Measurements from ENCODE around the gene MLH3.
"Not testable (repeated sequence)": the region's sequence is repeated elsewhere in the genome, so short reads cannot be mapped to it uniquely, and the experiment has no call there.

The MLH3 gene

DNA sequence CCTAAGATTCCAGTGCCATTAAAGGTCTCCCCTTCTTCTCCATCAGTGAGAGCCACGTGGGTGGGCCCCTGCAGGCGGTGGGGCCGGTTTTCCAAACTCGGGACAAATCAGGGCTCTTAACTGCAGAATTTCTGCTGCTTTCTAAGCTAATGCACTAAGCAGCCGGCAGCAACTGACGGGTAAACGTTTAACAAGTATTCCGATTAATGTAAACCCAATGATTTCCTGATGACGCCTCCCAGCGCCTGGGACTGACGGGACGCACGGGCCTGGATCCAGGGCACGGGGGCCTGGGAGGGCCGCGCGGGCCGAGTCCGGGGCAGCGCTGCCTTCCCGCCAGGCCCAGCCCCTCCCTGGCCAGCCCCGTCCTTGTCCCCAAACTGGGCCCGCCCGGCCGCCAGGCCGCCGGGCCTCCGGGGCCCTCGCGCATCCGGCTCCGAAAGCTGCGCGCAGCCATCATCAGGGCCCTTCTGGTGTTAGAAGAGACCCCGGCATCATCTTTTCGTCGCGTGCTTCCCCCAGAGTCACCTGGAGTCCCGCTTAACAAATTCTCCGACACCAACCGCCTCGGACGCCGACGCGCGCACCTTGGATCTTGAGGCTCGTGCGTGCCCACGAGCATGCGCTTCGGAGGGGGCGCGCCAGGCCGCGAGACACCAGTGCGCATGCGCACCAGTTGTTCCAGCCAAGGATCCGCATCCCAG lies at the start of gene MLH3:
MLH3 (minus strand) TSS at position 616 of the 704 bp plus-strand sequence. CDS start 1,812 bp downstream, outside the sequence.
- FAIRE-seq (no peak), DNase-seq (ENCODE audit: low spot score) (peak; percentile 64)

DNA sequence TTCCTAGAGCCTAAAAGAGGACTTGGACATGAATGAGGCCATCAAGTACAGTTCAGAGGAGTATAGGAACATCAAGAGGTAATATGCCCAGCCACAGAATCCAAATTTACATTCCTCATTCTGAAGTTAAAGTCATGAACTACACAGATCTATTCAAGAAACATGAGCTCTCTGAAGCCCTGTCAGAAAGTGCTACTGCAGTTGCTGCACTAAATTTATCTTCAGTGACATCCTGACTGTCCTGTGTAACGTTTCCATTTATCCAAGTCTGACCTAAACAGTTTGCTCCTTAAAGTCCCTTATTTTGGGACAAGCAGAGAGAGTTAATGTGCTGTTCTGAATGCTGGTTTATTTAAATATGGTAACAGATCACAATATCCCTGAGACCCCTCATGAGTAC lies 47.4 kb upstream of the MLH3 start:
- DNase-seq (ENCODE audit: low spot score) (no peak), FAIRE-seq (no peak)

DNA sequence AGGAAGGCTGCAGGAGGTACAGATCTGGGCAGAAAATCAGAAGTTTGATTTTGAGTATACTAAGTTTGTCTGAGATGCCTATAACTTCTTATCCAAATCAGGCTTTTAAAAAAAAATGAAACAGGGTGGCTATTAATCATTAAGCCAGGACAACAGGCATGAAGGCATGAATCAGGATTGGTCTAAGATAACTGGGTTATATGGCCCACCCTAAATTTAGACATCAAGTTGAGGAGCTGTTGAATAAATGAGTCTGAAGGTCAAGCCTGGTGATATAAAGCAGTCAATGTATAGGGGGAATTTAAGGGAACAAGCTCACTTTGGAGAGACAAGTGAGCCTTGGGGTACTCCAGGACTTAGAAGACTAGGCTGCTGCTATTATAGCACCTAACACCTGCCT lies 46.9 kb upstream of the MLH3 start:
- FAIRE-seq (no peak), DNase-seq (ENCODE audit: low spot score) (no peak)

DNA sequence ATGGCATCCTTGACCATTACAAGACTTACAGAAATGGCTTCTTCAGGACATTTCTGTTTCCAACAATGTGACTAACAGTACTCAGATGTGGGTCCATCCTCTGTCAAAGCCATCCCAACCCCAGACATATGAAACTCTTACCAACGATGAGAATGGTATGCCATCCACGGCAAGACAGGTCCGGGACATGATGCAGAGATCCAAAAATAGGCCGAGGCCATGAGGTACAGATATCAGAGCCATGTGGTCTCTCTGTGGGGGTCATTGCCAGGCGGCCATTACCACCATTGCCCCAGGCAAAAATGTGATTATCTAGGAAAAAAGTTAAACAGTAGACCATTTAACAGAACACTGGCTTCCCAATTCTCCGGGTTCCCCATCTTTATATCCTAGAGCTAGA lies 45.7 kb upstream of the MLH3 start:
- FAIRE-seq (no peak), DNase-seq (ENCODE audit: low spot score) (no peak)

DNA sequence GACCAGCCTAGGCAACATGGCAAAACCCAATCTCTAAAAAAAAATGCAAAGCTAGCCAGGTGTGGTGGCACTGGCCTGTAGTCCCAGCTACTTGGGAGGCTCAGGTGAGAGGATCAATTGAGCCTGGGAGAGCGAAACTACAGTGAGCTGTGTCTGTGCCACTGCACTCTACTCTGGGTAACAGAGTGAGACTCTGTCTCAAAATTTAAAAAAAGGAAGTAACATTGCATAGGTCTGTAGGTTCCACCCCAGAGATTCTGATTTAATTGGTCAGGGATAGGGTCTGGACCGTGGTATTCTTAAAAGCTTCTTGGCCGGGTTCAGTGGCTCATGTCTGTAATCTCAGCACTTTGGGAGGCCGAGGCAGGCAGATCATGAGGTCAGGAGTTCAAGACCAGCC lies 44.4 kb upstream of the MLH3 start:
- FAIRE-seq (no peak), DNase-seq (ENCODE audit: low spot score) (no peak)

DNA sequence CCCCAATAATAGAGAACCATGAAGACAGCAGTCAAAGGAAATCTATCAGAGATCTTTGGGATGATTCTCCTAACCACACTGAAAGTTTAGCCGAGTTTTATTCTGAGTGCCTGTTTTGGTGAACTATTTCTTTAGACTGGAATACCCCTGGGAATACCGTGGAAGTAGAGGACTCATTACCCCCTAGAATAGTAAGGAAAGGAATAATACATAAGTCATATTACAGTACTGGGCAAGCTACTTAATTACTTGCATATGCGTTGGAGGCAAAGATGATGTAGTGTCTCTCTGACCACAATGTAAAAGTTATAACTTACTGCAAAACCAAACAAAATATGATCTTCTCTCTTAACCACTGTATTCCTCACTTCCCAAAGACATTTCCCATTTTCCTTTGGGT lies 43.6 kb upstream of the MLH3 start:
- no peak for DNase-seq (ENCODE audit: low spot score)
- FAIRE-seq = no peak

DNA sequence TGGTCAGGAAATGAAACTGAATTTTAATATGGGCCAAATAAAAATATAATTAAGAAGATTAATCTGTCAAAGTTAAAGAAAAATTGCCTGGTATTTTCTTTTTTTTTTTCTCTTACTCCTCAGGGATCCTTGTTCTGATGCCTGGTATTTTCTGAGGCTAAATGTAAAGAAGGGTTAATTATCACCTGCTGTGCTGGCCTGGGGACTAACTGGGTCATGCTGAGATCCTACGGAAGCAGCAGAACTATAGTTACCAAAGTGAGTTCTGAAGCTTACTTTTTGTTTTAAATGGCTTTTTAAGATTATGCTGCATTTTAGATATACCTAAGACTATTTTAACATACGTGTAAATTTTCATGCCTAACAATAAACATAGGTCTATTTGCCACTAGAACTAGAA lies 41.4 kb upstream of the MLH3 start:
- DNase-seq (ENCODE audit: low spot score) = no peak
- no peak for FAIRE-seq

DNA sequence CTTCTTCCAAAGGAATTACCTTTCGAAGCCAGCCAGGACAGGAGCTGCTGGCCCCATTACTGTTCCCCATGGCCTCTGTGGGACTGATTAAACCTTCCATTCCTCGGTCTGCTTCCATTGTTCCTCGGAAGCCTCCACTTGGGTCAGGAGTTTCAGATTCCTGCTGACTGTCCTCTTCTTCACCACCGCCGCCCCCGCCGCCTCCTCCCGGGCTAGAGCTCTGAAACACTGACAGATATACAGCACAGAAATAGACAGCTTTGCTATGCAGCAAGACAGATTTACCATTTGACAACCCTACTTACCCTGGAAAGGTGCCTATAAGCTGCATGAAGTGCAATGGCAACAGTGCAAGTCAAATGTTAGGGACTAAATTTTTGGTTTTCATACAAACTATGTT lies 40.0 kb upstream of the MLH3 start:
- no peak for DNase-seq (ENCODE audit: low spot score)
- FAIRE-seq = no peak

DNA sequence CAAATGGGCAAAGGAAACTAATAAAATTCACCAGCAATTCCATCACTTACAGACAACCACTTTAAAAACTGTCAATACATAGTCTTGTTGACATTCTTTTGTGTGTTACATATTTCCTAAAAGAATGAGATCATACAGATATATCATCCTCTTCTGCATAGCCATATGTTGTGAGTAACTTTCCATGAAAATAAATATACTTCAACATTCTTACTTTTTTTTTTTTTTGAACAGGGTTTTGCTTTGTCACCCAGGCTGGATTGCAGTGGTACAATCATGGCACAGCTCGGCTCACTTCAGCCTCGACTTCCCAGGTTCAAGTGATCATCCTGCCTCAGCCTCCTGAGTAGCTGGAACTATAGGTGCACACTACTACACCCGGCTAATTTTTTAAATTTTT lies 39.1 kb upstream of the MLH3 start:
- DNase-seq (ENCODE audit: low spot score) (no peak), FAIRE-seq (no peak)

DNA sequence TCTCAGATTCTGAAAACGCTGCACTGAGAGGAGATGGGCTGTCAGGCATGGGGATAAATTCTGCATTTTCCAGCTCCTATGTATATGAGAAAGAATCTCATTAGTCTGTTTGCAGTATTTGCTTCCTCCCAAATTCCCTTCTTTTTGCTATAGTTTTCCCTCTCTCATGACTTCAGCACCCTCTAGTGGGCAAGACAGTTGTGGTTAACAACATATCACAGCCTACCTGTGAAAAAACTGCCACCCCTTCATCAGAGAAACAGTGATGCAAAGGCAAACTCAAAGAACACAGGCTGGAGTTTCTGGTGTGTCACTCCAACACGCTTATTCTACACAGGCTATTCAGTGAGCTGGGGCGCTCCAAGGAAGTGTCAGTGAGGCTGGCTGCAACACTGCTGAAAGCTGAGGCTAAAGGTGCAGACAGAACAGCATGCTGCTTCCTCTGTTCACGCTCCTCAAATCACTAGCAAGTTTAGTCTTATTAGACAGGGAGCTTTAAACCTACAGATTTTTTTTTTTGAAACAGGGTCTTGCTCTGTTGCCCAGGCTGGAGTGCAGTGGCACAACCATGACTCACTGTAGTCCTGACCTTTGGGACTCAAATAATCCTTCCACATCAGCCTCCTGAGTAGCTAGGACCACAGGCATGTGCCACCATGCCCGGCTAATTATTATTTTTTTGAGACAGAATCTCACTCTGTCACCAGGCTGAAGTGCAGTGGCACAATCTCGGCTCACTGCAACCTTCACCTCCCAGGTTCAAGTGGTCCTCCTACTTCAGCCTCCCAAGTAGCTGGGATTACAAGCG lies 37.5 kb upstream of the MLH3 start:
- no peak for FAIRE-seq
- DNase-seq (ENCODE audit: low spot score) = peak; percentile 6

DNA sequence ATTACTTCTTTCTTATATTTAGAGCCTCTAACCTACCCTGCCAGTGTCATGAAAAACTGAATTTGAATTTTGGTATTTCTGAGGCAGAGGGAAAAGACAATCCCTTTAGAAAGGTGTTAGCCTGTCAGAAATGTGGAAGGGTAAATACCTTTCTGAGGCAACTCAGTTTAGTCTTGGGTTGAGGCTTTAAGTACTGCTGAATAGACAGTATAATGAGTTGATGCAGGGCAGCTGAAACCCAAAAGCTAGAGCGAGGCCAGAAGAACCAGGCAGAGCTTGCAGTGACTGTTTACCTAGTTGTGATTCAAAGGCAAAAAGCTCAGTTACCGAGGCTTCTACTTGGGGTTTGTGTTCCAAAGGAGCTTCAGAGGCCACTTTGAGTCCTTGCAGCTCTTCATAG lies 36.9 kb upstream of the MLH3 start:
- DNase-seq (ENCODE audit: low spot score) = no peak
- no peak for FAIRE-seq

DNA sequence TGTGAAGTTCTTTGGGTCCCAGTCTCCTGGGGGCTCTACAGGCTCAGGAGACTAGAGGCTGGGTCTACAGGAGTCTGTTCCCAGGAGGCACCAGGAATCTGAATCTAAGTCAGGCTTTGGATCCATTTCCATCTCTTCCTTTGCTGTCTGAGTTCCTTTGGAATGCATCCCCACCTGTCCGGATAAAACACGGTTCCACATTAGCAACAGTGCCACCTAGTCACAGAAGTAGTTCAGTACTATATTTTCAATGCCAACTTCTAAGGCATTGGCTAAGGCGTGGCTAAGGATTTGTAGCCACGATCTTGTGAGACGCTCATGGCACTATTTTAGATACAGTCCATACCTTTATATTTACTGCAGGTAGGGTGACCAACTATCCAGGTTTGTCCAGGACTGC lies 33.2 kb upstream of the MLH3 start:
- DNase-seq (ENCODE audit: low spot score) = no peak
- no peak for FAIRE-seq

DNA sequence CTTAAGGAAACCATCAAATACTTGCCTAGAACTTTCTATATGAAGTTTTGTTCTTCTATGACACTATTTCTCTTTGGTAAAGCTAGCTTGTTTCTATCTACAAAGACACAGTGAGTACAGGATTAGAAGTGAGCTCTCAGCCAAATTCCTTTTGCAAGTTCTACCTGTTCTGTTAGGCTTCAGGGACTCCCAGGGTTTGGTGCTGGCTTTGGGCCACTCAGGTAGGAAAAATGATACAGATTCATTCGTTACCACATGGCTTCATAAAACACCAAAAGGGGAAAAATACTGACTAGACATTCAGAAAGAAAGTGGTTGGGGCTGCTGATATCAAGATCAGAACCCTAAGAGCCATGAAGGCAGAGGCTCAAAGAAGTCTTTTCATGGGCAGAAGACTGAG lies 32.0 kb upstream of the MLH3 start:
- FAIRE-seq = no peak
- DNase-seq (ENCODE audit: low spot score) = no peak

DNA sequence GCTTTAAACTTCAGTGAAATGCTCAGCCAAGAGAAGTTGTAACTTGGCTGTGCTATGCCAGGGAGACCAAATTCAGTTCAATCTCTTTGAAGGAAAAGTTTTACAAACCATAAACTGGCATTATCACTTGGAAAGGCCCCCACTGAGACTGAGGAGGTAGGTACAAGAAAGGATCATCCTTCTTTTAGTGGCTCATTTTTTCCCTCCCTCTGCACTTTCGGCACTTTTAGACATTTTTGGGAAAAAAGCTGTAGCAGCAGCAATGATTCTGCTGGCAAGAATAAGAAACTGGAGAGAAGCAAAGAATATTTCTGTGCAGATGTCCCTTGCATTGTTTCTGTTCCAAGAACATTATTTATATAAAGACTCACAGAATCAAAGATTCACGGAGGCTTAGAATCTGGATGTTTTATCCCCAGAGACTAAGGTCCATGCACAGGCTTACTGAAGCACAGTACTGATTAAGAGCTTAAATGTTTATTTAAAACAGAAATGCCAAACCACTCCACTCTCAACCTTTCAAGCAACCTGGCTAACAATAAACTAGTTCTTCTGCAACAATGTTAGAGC lies 30.5 kb upstream of the MLH3 start:
- FAIRE-seq = no peak

DNA sequence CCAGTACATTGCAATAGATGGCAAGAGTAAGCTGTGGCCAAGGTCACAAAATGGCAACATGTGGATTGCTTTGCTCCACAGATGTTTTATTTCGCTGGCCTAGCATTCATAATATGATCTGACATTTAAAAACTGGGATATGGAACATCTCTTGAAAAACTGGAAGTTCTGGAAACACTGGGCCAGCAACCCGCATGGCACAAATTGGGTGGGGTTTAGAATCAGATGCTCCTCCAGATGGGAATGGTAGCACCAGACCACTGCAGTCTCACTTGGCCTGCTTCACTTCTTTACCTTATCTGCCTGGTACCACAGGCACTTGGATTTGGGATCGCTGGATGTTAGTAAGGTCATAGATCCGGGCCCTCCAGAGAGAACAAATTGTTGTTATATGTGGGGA lies 28.3 kb upstream of the MLH3 start:
- FAIRE-seq (no peak), DNase-seq (ENCODE audit: low spot score) (no peak)

More for the DNA sequence above, 30.5 kb upstream of the MLH3 start:
- DNase-seq (ENCODE audit: low spot score) = no peak

DNA sequence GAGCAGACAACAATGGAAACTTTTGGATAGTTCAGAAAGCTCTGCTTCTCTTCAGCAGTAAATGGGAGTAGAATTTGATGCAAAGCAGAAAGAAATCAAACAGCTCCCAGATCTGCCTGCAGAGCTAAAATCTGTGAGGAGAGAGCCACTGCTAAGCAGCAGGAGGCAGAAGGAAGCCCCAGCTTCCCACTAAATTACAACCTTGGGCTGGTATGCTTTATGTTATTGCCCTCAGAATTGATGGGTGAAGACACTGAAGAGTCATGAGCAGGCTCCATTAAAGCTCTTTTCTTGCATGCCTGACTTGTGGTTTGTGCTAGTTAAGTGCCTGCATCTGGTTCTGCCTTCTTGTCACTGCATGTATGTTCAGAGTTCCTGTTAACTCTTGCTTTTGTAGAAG lies 26.5 kb upstream of the MLH3 start:
- DNase-seq (ENCODE audit: low spot score) (no peak), FAIRE-seq (no peak)

DNA sequence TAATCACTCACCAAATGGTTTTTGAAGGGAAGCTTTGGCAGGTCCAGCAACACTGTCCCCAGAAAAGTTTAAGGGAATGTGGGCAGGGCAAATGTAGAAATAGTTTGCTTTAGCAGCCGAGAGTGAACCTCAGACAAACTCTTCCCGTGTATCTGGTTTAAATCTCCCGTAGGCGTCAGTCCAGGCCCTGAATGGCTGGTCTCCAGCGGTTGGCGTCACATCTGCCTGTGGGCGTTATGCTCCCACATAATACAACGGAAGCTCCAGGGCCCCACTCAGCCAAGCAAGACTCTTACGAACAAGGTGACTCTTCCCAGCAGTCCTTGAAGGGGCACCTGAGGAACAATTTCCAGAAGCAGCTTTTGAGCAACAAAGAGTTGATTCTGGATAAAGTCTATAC lies 19.1 kb upstream of the MLH3 start:
- DNase-seq (ENCODE audit: low spot score) (no peak), FAIRE-seq (no peak)

DNA sequence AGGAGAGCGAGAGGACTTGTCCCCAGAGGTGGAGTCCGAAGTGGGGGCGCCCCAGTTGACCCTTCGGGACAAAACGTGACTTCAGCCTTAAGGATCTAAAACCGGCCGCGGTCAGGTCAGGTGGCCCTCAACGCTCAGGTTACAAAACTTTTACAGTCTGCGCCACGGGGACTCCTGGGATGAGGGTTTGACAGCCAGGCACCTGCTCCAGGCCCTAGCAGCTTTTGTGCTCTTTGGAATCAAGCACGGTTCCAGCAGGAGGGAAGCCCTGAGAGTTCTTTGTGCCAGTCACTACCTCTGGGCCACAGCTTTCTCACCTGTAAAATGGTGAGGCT lies 18.5 kb upstream of the MLH3 start:
- FAIRE-seq (no peak), DNase-seq (ENCODE audit: low spot score) (no peak)

DNA sequence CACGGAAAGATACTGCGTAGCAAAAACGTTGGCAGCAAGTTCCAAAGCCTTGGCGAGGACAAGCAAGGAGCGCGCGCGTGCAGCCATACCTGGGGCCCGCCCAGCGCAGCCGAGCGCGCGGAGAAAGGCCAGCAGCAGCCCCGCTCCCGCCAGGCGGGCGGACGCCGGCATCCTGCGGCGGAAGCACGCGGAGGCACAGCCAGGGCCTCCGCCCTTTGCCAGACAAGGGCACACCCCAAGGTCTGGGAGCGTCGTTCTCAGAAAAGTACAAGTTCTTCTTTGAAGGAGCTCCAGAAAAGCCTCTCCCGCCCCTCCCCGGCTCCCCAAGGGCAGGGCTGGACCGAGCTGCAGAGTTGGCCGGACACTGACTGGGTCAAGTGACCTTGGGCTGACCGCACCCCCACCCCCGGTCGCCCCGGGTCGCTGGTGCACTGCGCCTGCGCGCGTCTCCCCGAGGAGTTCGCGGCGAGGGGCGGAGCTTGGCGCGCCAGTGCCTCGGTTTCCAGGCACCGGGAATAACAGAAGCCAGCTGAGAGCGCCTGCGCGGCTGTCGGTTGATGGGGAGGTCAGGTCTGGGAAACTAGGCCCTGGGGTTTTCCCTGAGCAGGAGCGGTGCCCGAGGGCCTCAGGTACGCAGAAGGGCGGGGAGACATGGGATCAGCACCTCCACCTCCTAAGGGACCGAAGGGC lies 18.0 kb upstream of the MLH3 start, which contains the start of gene ZC2HC1C:
ZC2HC1C (plus strand) TSS at position 521 of the 690 bp plus-strand sequence. CDS start 933 bp downstream, outside the sequence.
- FAIRE-seq = no peak

DNA sequence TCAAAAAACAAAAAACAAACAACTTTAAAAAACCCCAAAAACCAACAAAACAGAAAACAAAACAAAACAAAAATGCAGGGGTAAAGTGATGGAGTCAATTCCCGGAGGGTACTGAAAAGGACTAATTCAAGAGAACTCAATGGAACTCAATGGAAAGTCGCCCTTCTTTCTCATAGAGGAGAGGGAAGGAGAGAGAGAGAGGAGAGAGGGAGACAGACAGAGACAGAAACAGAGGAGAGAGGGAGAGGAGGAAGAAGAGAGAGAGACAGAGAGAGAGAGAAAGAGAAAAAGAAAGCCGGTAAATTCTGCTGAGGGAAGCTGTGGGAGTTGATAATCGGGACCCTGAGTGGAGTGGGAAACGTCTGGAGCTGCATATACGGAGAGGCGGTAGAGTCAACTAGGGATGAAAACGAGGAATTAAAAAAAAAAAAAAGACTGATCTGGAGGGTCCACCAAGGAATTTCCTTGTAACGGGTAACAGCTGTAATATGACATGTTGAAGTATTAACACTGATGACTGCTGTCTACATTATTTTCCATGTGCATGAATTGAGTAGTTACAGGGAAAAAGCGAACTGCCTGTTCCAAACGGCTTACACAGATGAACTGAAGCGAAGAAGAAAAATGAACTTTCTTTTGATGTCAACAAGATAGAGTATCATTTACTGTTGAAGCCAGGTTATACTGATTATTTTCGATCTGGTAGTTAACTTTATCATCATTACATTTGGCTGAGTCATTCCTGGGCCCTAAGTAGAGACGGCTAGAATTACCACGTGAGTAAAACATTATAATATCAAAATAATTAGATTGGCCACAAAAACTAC lies 17.2 kb upstream of the MLH3 start:
- FAIRE-seq = no peak
- peak; percentile 4 for DNase-seq (ENCODE audit: low spot score)

More for the DNA sequence above, 18.0 kb upstream of the MLH3 start, which contains the start of gene ZC2HC1C:
- DNase-seq (ENCODE audit: low spot score) = peak; percentile 75

DNA sequence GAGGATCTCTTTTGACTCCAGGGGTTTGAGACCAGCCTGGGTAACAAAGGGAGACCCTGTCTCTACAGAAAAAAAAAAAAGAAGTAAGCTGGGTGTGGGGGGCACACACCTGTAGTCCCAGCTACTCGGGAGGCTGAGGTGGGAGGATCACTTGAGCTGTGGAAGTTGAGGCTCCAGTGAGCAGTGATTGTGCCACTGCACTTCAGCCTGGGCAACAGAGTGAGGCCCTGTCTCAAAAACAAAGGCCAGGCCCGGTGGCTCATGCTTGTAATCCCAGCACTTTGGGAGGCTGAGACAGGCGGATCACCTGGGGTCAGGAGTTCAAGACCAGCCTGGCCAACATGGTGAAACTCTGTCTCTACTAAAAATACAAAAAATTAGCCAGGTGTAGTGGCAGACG lies 16.5 kb upstream of the MLH3 start:
- not testable (repeated sequence) for DNase-seq (ENCODE audit: low spot score); FAIRE-seq
